ENCODE data around the gene MCM8. TPM values are rescaled to one million over a fixed set of nuclear protein-coding genes. Genes with fewer than 3 reads are reported as not detected.

MCM8 gene
- total and polyA plus RNA-seq, 2 experiments from 2014 or later = 1.5 to 6.7 TPM

- no peaks in the 10 kb centered on the region for H3K79me2 ChIP-seq
- H3K27me3 ChIP-seq = no peaks in the 10 kb centered on the region
- H3K9me3 ChIP-seq (ENCODE audit: low read depth) = no peaks in the 10 kb centered on the region
- no peak overlapping the region for H3K27ac ChIP-seq
- no peak overlapping the region for H3K4me3 ChIP-seq
- H3K4me2 ChIP-seq = no peak overlapping the region
- no peaks in the 10 kb centered on the region for H3K9me2 ChIP-seq (replicated peaks; ENCODE audit: insufficient read depth)
- H2AFZ ChIP-seq = no peak overlapping the region
- no peak for DNase-seq (ENCODE audit: low spot score)
- 80% methylated on average over 8 of the region's 8 CpGs for WGBS (ENCODE audit: low lambda C conversion rate, missing lambda C conversion rate)
- no peak for TF ChIP-seq EZH2 (IDR thresholded peaks at IDR 0.05; ENCODE audit: borderline replicate concordance)
- no peak for TF ChIP-seq EZH2phosphoT487 (IDR thresholded peaks at IDR 0.05; ENCODE audit: low read depth, severe bottlenecking, unreplicated experiment)
- TF ChIP-seq CTCF (IDR thresholded peaks at IDR 0.05; ENCODE audit: poor library complexity) = no peak
- no peaks in the 10 kb centered on the region for H3K4me1 ChIP-seq (ENCODE audit: insufficient read depth)
- no peaks in the 10 kb centered on the region for H3K36me3 ChIP-seq (replicated peaks; ENCODE audit: insufficient read depth, low read depth)
- no peaks in the 10 kb centered on the region for H4K20me1 ChIP-seq (ENCODE audit: insufficient read depth, poor library complexity, severe bottlenecking)
These were observed 21.4 kb upstream of the MCM8 start for GRCh38 chr20:5928836-5929715.

- Histone ChIP-seq H4K20me1 (ENCODE audit: insufficient read depth, poor library complexity, severe bottlenecking) (no peaks in the 10 kb centered on the region), H3K27ac (no peak overlapping the region), H3K9me3 (ENCODE audit: low read depth) (no peaks in the 10 kb centered on the region), H3K4me2 (no peak overlapping the region), H3K4me1 (ENCODE audit: insufficient read depth) (no peaks in the 10 kb centered on the region), H3K27me3 (no peaks in the 10 kb centered on the region), H3K79me2 (no peaks in the 10 kb centered on the region), H2AFZ (no peak overlapping the region), H3K9me2 (replicated peaks; ENCODE audit: insufficient read depth) (no peaks in the 10 kb centered on the region), H3K36me3 (replicated peaks; ENCODE audit: insufficient read depth, low read depth) (no peaks in the 10 kb centered on the region), H3K4me3 (no peak overlapping the region)
- 72% methylated on average over 3 of the region's 3 CpGs for WGBS (ENCODE audit: low lambda C conversion rate, missing lambda C conversion rate)
- TF ChIP-seq EZH2 (IDR thresholded peaks at IDR 0.05; ENCODE audit: borderline replicate concordance) (no peak), CTCF (IDR thresholded peaks at IDR 0.05; ENCODE audit: poor library complexity) (no peak), EZH2phosphoT487 (IDR thresholded peaks at IDR 0.05; ENCODE audit: low read depth, severe bottlenecking, unreplicated experiment) (no peak)
- DNase-seq (ENCODE audit: low spot score) = no peak
These were observed 19.0 kb upstream of the MCM8 start for GRCh38 chr20:5931411-5931810.

- no peak for TF ChIP-seq EZH2 (IDR thresholded peaks at IDR 0.05; ENCODE audit: borderline replicate concordance)
- no peak for TF ChIP-seq CTCF (IDR thresholded peaks at IDR 0.05; ENCODE audit: poor library complexity)
- H3K9me2 ChIP-seq (replicated peaks; ENCODE audit: insufficient read depth) = no peaks in the 10 kb centered on the region
- no peak overlapping the region for H3K27ac ChIP-seq
- no peaks in the 10 kb centered on the region for H3K4me1 ChIP-seq (ENCODE audit: insufficient read depth)
- DNase-seq (ENCODE audit: low spot score) = no peak
- H3K27me3 ChIP-seq = no peaks in the 10 kb centered on the region
- 78% methylated on average over 3 of the region's 3 CpGs for WGBS (ENCODE audit: low lambda C conversion rate, missing lambda C conversion rate)
- no peak overlapping the region for H3K4me2 ChIP-seq
- H3K79me2 ChIP-seq = no peaks in the 10 kb centered on the region
- H3K4me3 ChIP-seq = no peak overlapping the region
- H3K36me3 ChIP-seq (replicated peaks; ENCODE audit: insufficient read depth, low read depth) = no peaks in the 10 kb centered on the region
- H3K9me3 ChIP-seq (ENCODE audit: low read depth) = no peaks in the 10 kb centered on the region
- no peaks in the 10 kb centered on the region for H4K20me1 ChIP-seq (ENCODE audit: insufficient read depth, poor library complexity, severe bottlenecking)
- no peak overlapping the region for H2AFZ ChIP-seq
These were observed 17.7 kb upstream of the MCM8 start for GRCh38 chr20:5932796-5933195.

Measured in hepatocyte (in vitro differentiated cells).